GM23338 (cell line): ENCODE results near the gene ATG4A. TPM values are rescaled to one million over a fixed set of nuclear protein-coding genes. Genes with fewer than 3 reads are reported as not detected.

ENCODE experiments used
- ATAC-seq: fragments of 200-7000 bp; cut with Tn5 transposase; 3 replicates; pipeline ENCODE4 v1.9.1; 2020
- DNase-seq: peaks from one replicate; pipeline ENCODE4 v3.0.0-alpha.2; 2015; ENCODE audit warnings: low spot score
- H2AFZ ChIP-seq: fragments of 200-600 bp; sonication (generic); 2 replicates; pipeline ENCODE4 v1.8.0; 2016; ENCODE audit warnings: antibody characterized with exemption, mild to moderate bottlenecking, moderate library complexity
- H3F3A ChIP-seq: fragments of 200-600 bp; sonication (generic); replicated peaks from 2 replicates; pipeline ENCODE4 v1.8.0; 2017; ENCODE audit warnings: antibody characterized with exemption, mixed run types, low read depth
- H3K27ac ChIP-seq: fragments of 200-600 bp; sonication (generic); 2 replicates; pipeline ENCODE4 v1.6.1; 2016; ENCODE audit warnings: low read depth
- H3K27me3 ChIP-seq: fragments of 200-600 bp; sonication (generic); 2 replicates; pipeline ENCODE4 v1.8.0; 2016; ENCODE audit warnings: mild to moderate bottlenecking, mixed run types, moderate library complexity; ENCODE audit not compliant: insufficient read depth
- H3K36me3 ChIP-seq: fragments of 200-600 bp; sonication (generic); 2 replicates; pipeline ENCODE4 v1.8.0; 2016; ENCODE audit warnings: mild to moderate bottlenecking; ENCODE audit not compliant: insufficient read depth
- H3K4me1 ChIP-seq: fragments of 200-600 bp; sonication (generic); 2 replicates; pipeline ENCODE4 v1.8.0; 2016; ENCODE audit warnings: mild to moderate bottlenecking, moderate library complexity; ENCODE audit not compliant: insufficient read depth
- H3K4me2 ChIP-seq: fragments of 200-600 bp; sonication (generic); 2 replicates; pipeline ENCODE4 v1.7.1; 2017; ENCODE audit warnings: mixed run types
- H3K4me3 ChIP-seq: fragments of 200-600 bp; sonication (generic); 2 replicates; pipeline ENCODE4 v1.6.1; 2016; ENCODE audit warnings: mixed run types
- H3K79me2 ChIP-seq: fragments of 200-600 bp; sonication (generic); replicated peaks from 2 replicates; pipeline ENCODE4 v1.8.0; 2017; ENCODE audit warnings: mild to moderate bottlenecking; ENCODE audit not compliant: insufficient read depth
- H3K9me2 ChIP-seq: fragments of 200-600 bp; sonication (generic); 2 replicates; pipeline ENCODE4 v1.8.0; 2017; ENCODE audit not compliant: insufficient read depth
- H4K20me1 ChIP-seq: fragments of 200-600 bp; sonication (generic); replicated peaks from 2 replicates; pipeline ENCODE4 v1.8.0; 2017; ENCODE audit warnings: mild to moderate bottlenecking; ENCODE audit not compliant: insufficient read depth
- H3K27ac Mint-ChIP-seq: 2 replicates; pipeline ENCODE4 v1.8.0; 2020; ENCODE audit warnings: inconsistent platforms, mild to moderate bottlenecking, moderate library complexity, mixed read lengths
- H3K27me3 Mint-ChIP-seq: 3 replicates; pipeline ENCODE4 v1.8.0; 2022; ENCODE audit warnings: low read depth, mild to moderate bottlenecking, moderate library complexity, mixed read lengths, inconsistent platforms; ENCODE audit not compliant: insufficient read depth, poor library complexity
- H3K36me3 Mint-ChIP-seq: 3 replicates; pipeline ENCODE4 v1.8.0; 2021; ENCODE audit warnings: low read depth, mild to moderate bottlenecking, inconsistent platforms, moderate library complexity, mixed read lengths
- H3K4me1 Mint-ChIP-seq: 3 replicates; pipeline ENCODE4 v1.8.0; 2020; ENCODE audit warnings: mild to moderate bottlenecking, inconsistent platforms, mixed read lengths
- H3K4me3 Mint-ChIP-seq: 3 replicates; pipeline ENCODE4 v1.8.0; 2021; ENCODE audit warnings: moderate library complexity, mild to moderate bottlenecking, inconsistent platforms, mixed read lengths
- H3K9me3 Mint-ChIP-seq: 3 replicates; pipeline ENCODE4 v1.8.0; 2020; ENCODE audit warnings: moderate library complexity, mild to moderate bottlenecking, inconsistent platforms, mixed read lengths
- CREB1 ChIP-seq: fragments of 250-450 bp; sonication (Bioruptor Pico); IDR thresholded peaks from 2 replicates; pipeline ENCODE4 v1.5.0; 2020; ENCODE audit warnings: low read depth, mild to moderate bottlenecking, moderate library complexity
- EZH2 ChIP-seq: fragments of 200-600 bp; sonication (generic); IDR thresholded peaks from one replicate; pipeline ENCODE4 v1.8.0; 2017; ENCODE audit warnings: antibody characterized with exemption, mild to moderate bottlenecking, low read depth; ENCODE audit not compliant: unreplicated experiment
- EZH2phosphoT487 ChIP-seq: fragments of 200-600 bp; sonication (generic); IDR thresholded peaks from one replicate; pipeline ENCODE4 v1.8.1; 2018; ENCODE audit warnings: antibody characterized with exemption; ENCODE audit not compliant: unreplicated experiment
- JUNB ChIP-seq: IDR thresholded peaks from one replicate; pipeline ENCODE4 v1.6.1; 2016; ENCODE audit warnings: antibody characterized with exemption; ENCODE audit not compliant: unreplicated experiment
- STAT1 ChIP-seq: IDR thresholded peaks from one replicate; pipeline ENCODE4 v1.6.1; 2016; ENCODE audit warnings: antibody characterized with exemption; ENCODE audit not compliant: unreplicated experiment
- ZNF114 ChIP-seq: fragments of 250-450 bp; sonication (Bioruptor Pico); IDR thresholded peaks from 2 replicates; pipeline ENCODE4 v1.5.0; 2020; ENCODE audit warnings: mild to moderate bottlenecking, moderate library complexity
- ZNF331 ChIP-seq: fragments of 250-450 bp; sonication (Bioruptor Pico); IDR thresholded peaks from 2 replicates; pipeline ENCODE4 v1.5.0; 2020; ENCODE audit warnings: low read depth, mild to moderate bottlenecking, moderate library complexity
- polyA plus RNA-seq: library from polyadenylated mRNA; unstranded; fragments of >200 nt; fragmentation: Nextera tagmentation; extraction: Ambion mirVana; gene quantifications from 2 replicates; pipeline ENCODE4 v1.2.1, GENCODE V29; 2016
- total RNA-seq: library from RNA; depleted of rRNA; stranded (reverse); fragments of >200 nt; shearing (Covaris generic); gene quantifications from 2 replicates; pipeline ENCODE4 v1.2.3, GENCODE V29; 2014
- TF ChIP-seq, protein P1 (sequence below): fragments of 250-450 bp; sonication (Bioruptor Pico); IDR thresholded peaks from 2 replicates; pipeline ENCODE4 v1.5.0; 2020; ENCODE audit warnings: mild to moderate bottlenecking, moderate library complexity
- TF ChIP-seq, protein P2 (sequence below): IDR thresholded peaks from one replicate; pipeline ENCODE4 v1.6.1; 2018; ENCODE audit warnings: antibody characterized with exemption; ENCODE audit not compliant: unreplicated experiment
- TF ChIP-seq, protein P3 (sequence below), 2 experiments: fragments of 200-600 bp in 1 of 2; sonication (generic) in 1 of 2; conservative IDR thresholded peaks; 2 replicates each; pipeline versions ENCODE4 v1.5.1 to v1.6.1; 2016 to 2017; ENCODE audit warnings: antibody characterized with exemption in 2 of 2, low read depth in 2 of 2, mild to moderate bottlenecking in 2 of 2, moderate library complexity in 1 of 2

Gene ATG4A
- total and polyA plus RNA-seq, 2 experiments from 2014 or later = 2.1 to 2.8 TPM

DNA sequence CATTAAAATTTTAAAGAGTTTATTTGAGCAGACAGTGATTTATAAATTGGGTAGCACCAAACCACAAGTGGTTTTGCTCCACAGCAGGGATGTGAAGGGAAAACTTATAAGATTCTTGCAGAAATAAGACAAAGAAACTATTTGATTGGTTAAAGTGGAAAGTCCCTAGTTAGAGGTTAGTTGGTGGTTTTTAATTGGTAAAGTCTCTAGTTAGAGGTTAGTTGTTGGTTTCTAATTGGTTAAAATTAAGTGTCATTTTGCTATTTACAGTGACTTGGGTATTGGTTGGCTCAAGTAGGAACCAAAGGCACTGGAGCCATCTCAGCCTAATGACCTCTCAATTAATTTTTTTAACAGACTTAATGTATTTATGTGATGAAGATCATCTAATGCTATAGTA is 23.0 kb downstream of the ATG4A start:
- no peak for ATAC-seq
- H3K4me3 Mint-ChIP-seq = no peak overlapping the region
- Histone ChIP-seq H3K4me1 (no peaks in the 10 kb centered on the region), H3K36me3 (no peaks in the 10 kb centered on the region), H2AFZ (no peak overlapping the region), H3K79me2 (no peaks in the 10 kb centered on the region), H3K4me2 (no peak overlapping the region), H3K4me3 (no peak overlapping the region), H4K20me1 (no peaks in the 10 kb centered on the region), H3K27me3 (no peaks in the 10 kb centered on the region), H3K9me2 (no peaks in the 10 kb centered on the region), H3K27ac (no peak overlapping the region), H3F3A (no peaks in the 10 kb centered on the region)
- no peaks in the 10 kb centered on the region for H3K9me3 Mint-ChIP-seq
- H3K4me1 Mint-ChIP-seq = no peaks in the 10 kb centered on the region
- no peaks in the 10 kb centered on the region for H3K27me3 Mint-ChIP-seq
- DNase-seq = no peak
- TF ChIP-seq EZH2 = no peak
- no peak for TF ChIP-seq STAT1
- TF ChIP-seq CREB1 (CRISPR knock-in tag) = no peak
- no peaks in the 10 kb centered on the region for H3K36me3 Mint-ChIP-seq
- no peak overlapping the region for H3K27ac Mint-ChIP-seq

DNA sequence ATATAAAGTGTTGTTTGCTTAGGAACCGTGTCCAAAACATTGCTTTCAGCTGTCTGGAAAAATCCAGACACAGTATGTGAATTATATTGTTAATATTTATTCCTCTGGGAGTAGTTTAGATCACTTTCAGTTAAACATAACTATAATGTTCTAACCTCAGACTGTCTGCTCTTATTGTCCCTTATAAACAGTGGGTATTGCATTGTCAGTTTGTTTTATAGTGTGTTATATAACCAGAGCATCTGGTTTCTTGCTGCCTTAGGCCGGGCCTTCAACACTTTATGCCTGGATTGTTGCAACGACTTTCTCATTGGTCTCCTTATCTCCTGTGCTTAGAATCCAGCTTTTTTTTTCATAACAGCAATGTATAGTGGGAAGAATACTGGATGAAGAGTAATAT is 26.4 kb downstream of the ATG4A start:
- no peak overlapping the region for H2AFZ ChIP-seq
- Mint-ChIP-seq H3K4me3 (no peak overlapping the region), H3K27me3 (no peaks in the 10 kb centered on the region)
- TF ChIP-seq EZH2phosphoT487 = no peak
- TF ChIP-seq STAT1 = no peak
- TF ChIP-seq, protein P1, sequence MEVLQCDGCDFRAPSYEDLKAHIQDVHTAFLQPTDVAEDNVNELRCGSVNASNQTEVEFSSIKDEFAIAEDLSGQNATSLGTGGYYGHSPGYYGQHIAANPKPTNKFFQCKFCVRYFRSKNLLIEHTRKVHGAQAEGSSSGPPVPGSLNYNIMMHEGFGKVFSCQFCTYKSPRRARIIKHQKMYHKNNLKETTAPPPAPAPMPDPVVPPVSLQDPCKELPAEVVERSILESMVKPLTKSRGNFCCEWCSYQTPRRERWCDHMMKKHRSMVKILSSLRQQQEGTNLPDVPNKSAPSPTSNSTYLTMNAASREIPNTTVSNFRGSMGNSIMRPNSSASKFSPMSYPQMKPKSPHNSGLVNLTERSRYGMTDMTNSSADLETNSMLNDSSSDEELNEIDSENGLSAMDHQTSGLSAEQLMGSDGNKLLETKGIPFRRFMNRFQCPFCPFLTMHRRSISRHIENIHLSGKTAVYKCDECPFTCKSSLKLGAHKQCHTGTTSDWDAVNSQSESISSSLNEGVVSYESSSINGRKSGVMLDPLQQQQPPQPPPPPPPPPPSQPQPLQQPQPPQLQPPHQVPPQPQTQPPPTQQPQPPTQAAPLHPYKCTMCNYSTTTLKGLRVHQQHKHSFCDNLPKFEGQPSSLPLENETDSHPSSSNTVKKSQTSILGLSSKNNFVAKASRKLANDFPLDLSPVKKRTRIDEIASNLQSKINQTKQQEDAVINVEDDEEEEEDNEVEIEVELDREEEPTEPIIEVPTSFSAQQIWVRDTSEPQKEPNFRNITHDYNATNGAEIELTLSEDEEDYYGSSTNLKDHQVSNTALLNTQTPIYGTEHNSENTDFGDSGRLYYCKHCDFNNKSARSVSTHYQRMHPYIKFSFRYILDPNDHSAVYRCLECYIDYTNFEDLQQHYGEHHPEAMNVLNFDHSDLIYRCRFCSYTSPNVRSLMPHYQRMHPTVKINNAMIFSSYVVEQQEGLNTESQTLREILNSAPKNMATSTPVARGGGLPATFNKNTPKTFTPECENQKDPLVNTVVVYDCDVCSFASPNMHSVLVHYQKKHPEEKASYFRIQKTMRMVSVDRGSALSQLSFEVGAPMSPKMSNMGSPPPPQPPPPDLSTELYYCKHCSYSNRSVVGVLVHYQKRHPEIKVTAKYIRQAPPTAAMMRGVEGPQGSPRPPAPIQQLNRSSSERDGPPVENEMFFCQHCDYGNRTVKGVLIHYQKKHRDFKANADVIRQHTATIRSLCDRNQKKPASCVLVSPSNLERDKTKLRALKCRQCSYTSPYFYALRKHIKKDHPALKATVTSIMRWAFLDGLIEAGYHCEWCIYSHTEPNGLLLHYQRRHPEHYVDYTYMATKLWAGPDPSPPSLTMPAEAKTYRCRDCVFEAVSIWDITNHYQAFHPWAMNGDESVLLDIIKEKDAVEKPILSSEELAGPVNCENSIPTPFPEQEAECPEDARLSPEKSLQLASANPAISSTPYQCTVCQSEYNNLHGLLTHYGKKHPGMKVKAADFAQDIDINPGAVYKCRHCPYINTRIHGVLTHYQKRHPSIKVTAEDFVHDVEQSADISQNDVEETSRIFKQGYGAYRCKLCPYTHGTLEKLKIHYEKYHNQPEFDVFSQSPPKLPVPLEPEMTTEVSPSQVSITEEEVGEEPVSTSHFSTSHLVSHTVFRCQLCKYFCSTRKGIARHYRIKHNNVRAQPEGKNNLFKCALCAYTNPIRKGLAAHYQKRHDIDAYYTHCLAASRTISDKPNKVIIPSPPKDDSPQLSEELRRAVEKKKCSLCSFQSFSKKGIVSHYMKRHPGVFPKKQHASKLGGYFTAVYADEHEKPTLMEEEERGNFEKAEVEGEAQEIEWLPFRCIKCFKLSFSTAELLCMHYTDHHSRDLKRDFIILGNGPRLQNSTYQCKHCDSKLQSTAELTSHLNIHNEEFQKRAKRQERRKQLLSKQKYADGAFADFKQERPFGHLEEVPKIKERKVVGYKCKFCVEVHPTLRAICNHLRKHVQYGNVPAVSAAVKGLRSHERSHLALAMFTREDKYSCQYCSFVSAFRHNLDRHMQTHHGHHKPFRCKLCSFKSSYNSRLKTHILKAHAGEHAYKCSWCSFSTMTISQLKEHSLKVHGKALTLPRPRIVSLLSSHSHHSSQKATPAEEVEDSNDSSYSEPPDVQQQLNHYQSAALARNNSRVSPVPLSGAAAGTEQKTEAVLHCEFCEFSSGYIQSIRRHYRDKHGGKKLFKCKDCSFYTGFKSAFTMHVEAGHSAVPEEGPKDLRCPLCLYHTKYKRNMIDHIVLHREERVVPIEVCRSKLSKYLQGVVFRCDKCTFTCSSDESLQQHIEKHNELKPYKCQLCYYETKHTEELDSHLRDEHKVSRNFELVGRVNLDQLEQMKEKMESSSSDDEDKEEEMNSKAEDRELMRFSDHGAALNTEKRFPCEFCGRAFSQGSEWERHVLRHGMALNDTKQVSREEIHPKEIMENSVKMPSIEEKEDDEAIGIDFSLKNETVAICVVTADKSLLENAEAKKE = no peak
- TF ChIP-seq JUNB = no peak
- TF ChIP-seq, protein P2, sequence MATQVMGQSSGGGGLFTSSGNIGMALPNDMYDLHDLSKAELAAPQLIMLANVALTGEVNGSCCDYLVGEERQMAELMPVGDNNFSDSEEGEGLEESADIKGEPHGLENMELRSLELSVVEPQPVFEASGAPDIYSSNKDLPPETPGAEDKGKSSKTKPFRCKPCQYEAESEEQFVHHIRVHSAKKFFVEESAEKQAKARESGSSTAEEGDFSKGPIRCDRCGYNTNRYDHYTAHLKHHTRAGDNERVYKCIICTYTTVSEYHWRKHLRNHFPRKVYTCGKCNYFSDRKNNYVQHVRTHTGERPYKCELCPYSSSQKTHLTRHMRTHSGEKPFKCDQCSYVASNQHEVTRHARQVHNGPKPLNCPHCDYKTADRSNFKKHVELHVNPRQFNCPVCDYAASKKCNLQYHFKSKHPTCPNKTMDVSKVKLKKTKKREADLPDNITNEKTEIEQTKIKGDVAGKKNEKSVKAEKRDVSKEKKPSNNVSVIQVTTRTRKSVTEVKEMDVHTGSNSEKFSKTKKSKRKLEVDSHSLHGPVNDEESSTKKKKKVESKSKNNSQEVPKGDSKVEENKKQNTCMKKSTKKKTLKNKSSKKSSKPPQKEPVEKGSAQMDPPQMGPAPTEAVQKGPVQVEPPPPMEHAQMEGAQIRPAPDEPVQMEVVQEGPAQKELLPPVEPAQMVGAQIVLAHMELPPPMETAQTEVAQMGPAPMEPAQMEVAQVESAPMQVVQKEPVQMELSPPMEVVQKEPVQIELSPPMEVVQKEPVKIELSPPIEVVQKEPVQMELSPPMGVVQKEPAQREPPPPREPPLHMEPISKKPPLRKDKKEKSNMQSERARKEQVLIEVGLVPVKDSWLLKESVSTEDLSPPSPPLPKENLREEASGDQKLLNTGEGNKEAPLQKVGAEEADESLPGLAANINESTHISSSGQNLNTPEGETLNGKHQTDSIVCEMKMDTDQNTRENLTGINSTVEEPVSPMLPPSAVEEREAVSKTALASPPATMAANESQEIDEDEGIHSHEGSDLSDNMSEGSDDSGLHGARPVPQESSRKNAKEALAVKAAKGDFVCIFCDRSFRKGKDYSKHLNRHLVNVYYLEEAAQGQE = no peak
- TF ChIP-seq, protein P3, sequence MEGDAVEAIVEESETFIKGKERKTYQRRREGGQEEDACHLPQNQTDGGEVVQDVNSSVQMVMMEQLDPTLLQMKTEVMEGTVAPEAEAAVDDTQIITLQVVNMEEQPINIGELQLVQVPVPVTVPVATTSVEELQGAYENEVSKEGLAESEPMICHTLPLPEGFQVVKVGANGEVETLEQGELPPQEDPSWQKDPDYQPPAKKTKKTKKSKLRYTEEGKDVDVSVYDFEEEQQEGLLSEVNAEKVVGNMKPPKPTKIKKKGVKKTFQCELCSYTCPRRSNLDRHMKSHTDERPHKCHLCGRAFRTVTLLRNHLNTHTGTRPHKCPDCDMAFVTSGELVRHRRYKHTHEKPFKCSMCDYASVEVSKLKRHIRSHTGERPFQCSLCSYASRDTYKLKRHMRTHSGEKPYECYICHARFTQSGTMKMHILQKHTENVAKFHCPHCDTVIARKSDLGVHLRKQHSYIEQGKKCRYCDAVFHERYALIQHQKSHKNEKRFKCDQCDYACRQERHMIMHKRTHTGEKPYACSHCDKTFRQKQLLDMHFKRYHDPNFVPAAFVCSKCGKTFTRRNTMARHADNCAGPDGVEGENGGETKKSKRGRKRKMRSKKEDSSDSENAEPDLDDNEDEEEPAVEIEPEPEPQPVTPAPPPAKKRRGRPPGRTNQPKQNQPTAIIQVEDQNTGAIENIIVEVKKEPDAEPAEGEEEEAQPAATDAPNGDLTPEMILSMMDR (conservative IDR thresholded peaks at IDR 0.05; ENCODE audit: low read depth in 2 of 2) = no peak
- TF ChIP-seq ZNF114 (CRISPR knock-in tag) = no peak
- TF ChIP-seq CREB1 (CRISPR knock-in tag) = no peak
- TF ChIP-seq EZH2 = no peak
- TF ChIP-seq ZNF331 (CRISPR knock-in tag) = no peak

More for the DNA sequence above, 26.4 kb downstream of the ATG4A start:
- Histone ChIP-seq H3K9me2 (no peaks in the 10 kb centered on the region), H3K79me2 (no peaks in the 10 kb centered on the region), H3K36me3 (no peaks in the 10 kb centered on the region), H3K4me2 (no peak overlapping the region), H3K27ac (no peak overlapping the region), H3F3A (no peaks in the 10 kb centered on the region), H3K4me3 (no peak overlapping the region), H3K27me3 (no peaks in the 10 kb centered on the region), H4K20me1 (no peaks in the 10 kb centered on the region), H3K4me1 (no peaks in the 10 kb centered on the region)
- H3K4me1 Mint-ChIP-seq = peaks cover 4% of the 10 kb centered on the region; the same call in 1 of the 3 replicates
- ATAC-seq = no peak
- H3K36me3 Mint-ChIP-seq = no peaks in the 10 kb centered on the region
- H3K9me3 Mint-ChIP-seq = no peaks in the 10 kb centered on the region
- no peak for DNase-seq
- H3K27ac Mint-ChIP-seq = no peak overlapping the region
